Duodenal mucosa (tissue), 2 donors: ENCODE data around the gene RYR1.
"Not testable (repeated sequence)": the region's sequence is repeated elsewhere in the genome, so short reads cannot be mapped to it uniquely, and the experiment has no call there.

ENCODE experiments used
- H3K27ac ChIP-seq: one replicate; pipeline ENCODE4 v1.7.0; 2013; ENCODE audit warnings: low read depth, low read length
- H3K27me3 ChIP-seq, 2 donors: one replicate each; pipeline ENCODE4 v1.7.0; 2013; ENCODE audit warnings: low read length in 2 of 2, control low read depth in 1 of 2; ENCODE audit not compliant: insufficient read depth in 2 of 2, control insufficient read depth in 1 of 2
- H3K36me3 ChIP-seq, 2 donors: one replicate each; pipeline ENCODE4 v1.7.0; 2013; ENCODE audit warnings: low read length in 2 of 2, control low read depth in 1 of 2; ENCODE audit not compliant: insufficient read depth in 2 of 2, control insufficient read depth in 1 of 2
- H3K4me1 ChIP-seq, 2 donors: one replicate each; pipeline ENCODE4 v1.7.0; 2013; ENCODE audit warnings: low read length in 2 of 2, control low read depth in 1 of 2; ENCODE audit not compliant: insufficient read depth in 2 of 2, control insufficient read depth in 1 of 2
- H3K4me3 ChIP-seq, 2 donors: one replicate each; pipeline ENCODE4 v1.7.0; 2013; ENCODE audit warnings: low read length in 2 of 2, low read depth in 1 of 2
- H3K9ac ChIP-seq, 2 donors: one replicate each; pipeline ENCODE4 v1.7.0; 2013; ENCODE audit warnings: low read length in 2 of 2, low read depth in 1 of 2
- H3K9me3 ChIP-seq, 2 donors: one replicate each; pipeline ENCODE4 v1.7.0; 2013; ENCODE audit warnings: low read length in 2 of 2, control low read depth in 1 of 2; ENCODE audit not compliant: control insufficient read depth in 1 of 2

RYR1 gene

GRCh38 chr19:38399537-38399936, 34.0 kb upstream of the RYR1 start:
- Histone ChIP-seq H3K27ac (no peak overlapping the region), H3K36me3 (no peaks in the 10 kb centered on the region), H3K4me1 (peaks cover 8 to 11% of the 10 kb centered on the region in 2 donors), H3K4me3 (no peak overlapping the region), H3K9ac (no peak overlapping the region), H3K9me3 (no peaks in the 10 kb centered on the region), H3K27me3 (peaks cover 18 to 21% of the 10 kb centered on the region in 2 donors)

DNA sequence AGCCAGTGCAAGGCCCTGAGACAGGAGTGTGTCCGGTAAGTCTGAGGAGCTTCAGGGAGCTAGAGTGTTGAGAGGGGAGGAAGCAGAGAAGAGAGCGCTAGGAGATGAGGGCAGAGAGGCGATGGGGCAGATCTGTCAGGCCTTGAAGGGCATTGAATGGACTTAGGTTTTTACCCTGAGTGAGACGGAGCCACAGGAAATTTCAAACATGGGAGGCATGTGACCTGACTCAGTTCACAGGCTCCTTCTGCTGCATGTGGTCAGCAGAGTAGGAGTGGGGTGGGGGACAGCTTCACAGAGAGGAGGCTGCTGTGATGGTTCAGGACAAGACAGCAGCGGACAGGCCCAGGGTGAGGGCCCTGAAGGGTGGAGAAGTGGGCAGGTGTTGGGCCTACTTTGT, 33.1 kb upstream of the RYR1 start:
- Histone ChIP-seq H3K36me3 (peaks cover 0 to 3% of the 10 kb centered on the region in 2 donors), H3K4me1 (peaks cover 3 to 4% of the 10 kb centered on the region in 2 donors), H3K27ac (no peak overlapping the region), H3K9ac (no peak overlapping the region), H3K4me3 (no peak overlapping the region), H3K27me3 (peaks cover 15 to 18% of the 10 kb centered on the region in 2 donors), H3K9me3 (no peaks in the 10 kb centered on the region)

GRCh38 chr19:38401148-38401547, 32.3 kb upstream of the RYR1 start:
- H3K9ac ChIP-seq: no peak overlapping the region
- H3K27me3 ChIP-seq: peaks cover 14 to 18% of the 10 kb centered on the region in 2 donors
- H3K27ac ChIP-seq: no peak overlapping the region
- H3K9me3 ChIP-seq: no peaks in the 10 kb centered on the region
- peaks cover 3 to 4% of the 10 kb centered on the region in 2 donors for H3K4me1 ChIP-seq
- no peak overlapping the region for H3K4me3 ChIP-seq
- H3K36me3 ChIP-seq: peaks cover 0 to 6% of the 10 kb centered on the region in 2 donors

GRCh38 chr19:38402623-38402966, 30.9 kb upstream of the RYR1 start:
- Histone ChIP-seq H3K27me3 (peaks cover 0 to 6% of the 10 kb centered on the region in 2 donors), H3K9ac (peak overlapping the region in 1 of 2 donors; percentile 55)

GRCh38 chr19:38402967-38403674, 30.4 kb upstream of the RYR1 start, which contains the start of gene FAM98C:
FAM98C (plus strand) TSS chr19:38403093; CDS start chr19:38403154, 61 bp downstream.
- Histone ChIP-seq H3K27ac (peak within 1 kb of the TSS; percentile 73), H3K4me3 (peak within 1 kb of the TSS; percentile 83 to 94), H3K9ac (peak within 1 kb of the TSS; percentile 88 to 91)

More at GRCh38 chr19:38402623-38402966, 30.9 kb upstream of the RYR1 start:
- Histone ChIP-seq H3K27ac (no peak overlapping the region), H3K36me3 (peaks cover 4 to 16% of the 10 kb centered on the region in 2 donors), H3K4me3 (peak overlapping the region; percentile 58 to 62), H3K4me1 (peaks cover 3 to 4% of the 10 kb centered on the region in 2 donors), H3K9me3 (no peaks in the 10 kb centered on the region)

DNA sequence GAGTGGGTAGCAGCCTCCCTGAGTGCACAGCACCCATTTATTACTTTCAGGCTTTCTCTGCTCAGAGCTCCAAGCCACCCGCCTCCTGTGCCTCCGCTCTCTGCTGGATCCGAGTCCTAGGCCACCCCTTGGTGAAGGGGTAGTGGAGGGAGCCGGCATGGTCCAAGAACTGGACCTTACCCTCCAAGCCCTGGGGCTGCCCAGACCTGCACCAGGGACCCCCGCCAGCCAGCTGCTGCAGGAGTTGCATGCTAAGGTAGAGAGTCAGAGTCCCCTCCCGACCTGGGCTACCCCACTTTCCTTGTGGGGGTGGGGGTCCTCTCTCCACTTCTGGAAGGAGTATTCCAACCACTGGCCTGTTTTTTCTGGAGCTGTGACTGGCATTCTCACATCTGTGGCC, 28.6 kb upstream of the RYR1 start:
- Histone ChIP-seq H3K27ac (no peak overlapping the region), H3K9me3 (no peaks in the 10 kb centered on the region), H3K4me1 (peaks cover 3 to 4% of the 10 kb centered on the region in 2 donors), H3K4me3 (no peak overlapping the region), H3K27me3 (peaks cover 0 to 2% of the 10 kb centered on the region in 2 donors), H3K36me3 (peaks cover 9 to 16% of the 10 kb centered on the region in 2 donors), H3K9ac (no peak overlapping the region)

More at GRCh38 chr19:38402967-38403674, 30.4 kb upstream of the RYR1 start, which contains the start of gene FAM98C:
- H3K9me3 ChIP-seq: no peaks in the 10 kb centered on the region
- H3K36me3 ChIP-seq: peaks cover 4 to 16% of the 10 kb centered on the region in 2 donors
- peaks cover 0 to 2% of the 10 kb centered on the region in 2 donors for H3K27me3 ChIP-seq
- H3K4me1 ChIP-seq: peaks cover 3 to 4% of the 10 kb centered on the region in 2 donors

GRCh38 chr19:38405276-38405675, 28.2 kb upstream of the RYR1 start:
- H3K36me3 ChIP-seq: peaks cover 9 to 16% of the 10 kb centered on the region in 2 donors
- H3K27me3 ChIP-seq: peaks cover 0 to 2% of the 10 kb centered on the region in 2 donors
- no peaks in the 10 kb centered on the region for H3K9me3 ChIP-seq
- no peak overlapping the region for H3K4me3 ChIP-seq
- H3K27ac ChIP-seq: no peak overlapping the region
- H3K9ac ChIP-seq: no peak overlapping the region
- peaks cover 3 to 4% of the 10 kb centered on the region in 2 donors for H3K4me1 ChIP-seq

DNA sequence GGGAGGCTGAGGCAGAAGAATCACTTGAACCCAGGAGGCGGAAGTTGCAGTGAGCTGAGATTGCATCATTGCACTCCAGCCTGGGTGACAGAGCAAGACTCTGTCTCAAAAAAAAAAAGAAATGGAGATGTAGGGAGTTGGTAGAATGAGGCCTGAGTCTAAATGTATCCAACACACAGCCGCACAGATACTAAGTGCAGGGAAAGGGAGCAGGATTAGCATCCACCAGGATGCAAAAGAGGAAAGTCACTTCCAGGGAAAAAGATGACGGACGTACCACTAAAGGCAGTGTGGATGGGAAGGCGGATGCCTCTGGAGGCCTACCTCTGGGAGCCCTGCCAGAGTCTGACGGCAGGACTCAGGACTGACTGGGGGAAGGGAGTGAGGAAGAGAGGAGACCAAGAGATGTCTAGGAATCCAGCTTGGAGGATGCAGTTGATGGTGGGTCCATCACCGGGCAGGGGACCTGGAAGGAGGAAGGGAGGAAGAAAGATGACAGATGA, 23.8 kb upstream of the RYR1 start:
- no peaks in the 10 kb centered on the region for H3K4me1 ChIP-seq

GRCh38 chr19:38410407-38410806, 23.1 kb upstream of the RYR1 start:
- H3K36me3 ChIP-seq: peaks cover 9 to 13% of the 10 kb centered on the region in 2 donors
- H3K4me3 ChIP-seq, H3K27ac ChIP-seq, H3K27me3 ChIP-seq, H3K9me3 ChIP-seq, H3K4me1 ChIP-seq, H3K9ac ChIP-seq: not testable (repeated sequence)

More for the DNA sequence above, 23.8 kb upstream of the RYR1 start:
- H3K27me3 ChIP-seq: no peaks in the 10 kb centered on the region
- H3K9me3 ChIP-seq: no peaks in the 10 kb centered on the region
- H3K36me3 ChIP-seq: peaks cover 9 to 16% of the 10 kb centered on the region in 2 donors
- H3K9ac ChIP-seq: no peak overlapping the region
- H3K27ac ChIP-seq: no peak overlapping the region
- H3K4me3 ChIP-seq: no peak overlapping the region

- H3K27ac ChIP-seq: no peak overlapping the region
- H3K9ac ChIP-seq: no peak overlapping the region
- H3K36me3 ChIP-seq: peaks cover 9 to 10% of the 10 kb centered on the region in 2 donors
- no peak overlapping the region for H3K4me3 ChIP-seq
- no peaks in the 10 kb centered on the region for H3K4me1 ChIP-seq
- no peaks in the 10 kb centered on the region for H3K27me3 ChIP-seq
- no peaks in the 10 kb centered on the region for H3K9me3 ChIP-seq
Measured at GRCh38 chr19:38411041-38411712, 22.3 kb upstream of the RYR1 start.
